Gastrocnemius medialis (tissue), 4 donors: ENCODE measurements around the gene LYZ. TPM values are rescaled to one million over a fixed set of nuclear protein-coding genes. Genes with fewer than 3 reads are reported as not detected.

Experiments used
- ATAC-seq, 2 donors: fragments of 150-250 bp; one replicate each; pipeline ENCODE4 v1.9.1; 2016
- DNase-seq, 2 donors: peaks; one replicate each; pipeline ENCODE4 v3.0.0-alpha.2; 2019
- H3K27ac ChIP-seq, 4 donors: fragments of 200-600 bp; sonication (generic); 1 replicate in 1 of 4; 2 replicates in 3 of 4; pipeline ENCODE4 v1.5.1; 2016 to 2018; ENCODE audit warnings: mild to moderate bottlenecking in 2 of 4, moderate library complexity in 1 of 4
- H3K27me3 ChIP-seq, 3 donors: fragments of 200-600 bp; sonication (generic) in 2 of 3; 1 replicate in 1 of 3; 2 replicates in 2 of 3; pipeline versions ENCODE4 v1.5.1 to v1.6.0; 2016 to 2019; ENCODE audit warnings: mild to moderate bottlenecking in 1 of 3, moderate library complexity in 1 of 3
- H3K36me3 ChIP-seq, 2 donors: fragments of 200-600 bp; sonication (generic) in 1 of 2; one replicate each; pipeline ENCODE4 v1.5.1; 2017 to 2018
- H3K4me1 ChIP-seq, 2 donors: fragments of 200-600 bp; sonication (generic) in 1 of 2; one replicate each; pipeline ENCODE4 v1.5.1; 2016 to 2017; ENCODE audit warnings: mild to moderate bottlenecking in 2 of 2
- H3K4me3 ChIP-seq, 4 donors: fragments of 200-600 bp; sonication (generic) in 3 of 4; 1 replicate in 1 of 4; 2 replicates in 3 of 4; pipeline ENCODE4 v1.5.1; 2016 to 2019; ENCODE audit warnings: mild to moderate bottlenecking in 2 of 4
- H3K9me3 ChIP-seq, 3 donors: fragments of 200-600 bp; sonication (generic) in 2 of 3; 1 replicate in 1 of 3; 2 replicates in 2 of 3; pipeline ENCODE4 v1.5.1; 2016 to 2019
- CTCF ChIP-seq, 5 experiments: fragments of 450-650 bp in 3 of 5; fragments of 200-600 bp in 2 of 5; sonication (generic) in 2 of 5; IDR thresholded peaks in 4 of 5; conservative IDR thresholded peaks in 1 of 5; 1 replicate in 4 of 5; 2 replicates in 1 of 5; pipeline ENCODE4 v1.5.1; 2016 to 2019; ENCODE audit warnings: antibody characterized with exemption in 5 of 5, mild to moderate bottlenecking in 3 of 5, moderate library complexity in 3 of 5
- POLR2A ChIP-seq, 2 donors: fragments of 450-650 bp; IDR thresholded peaks; one replicate each; pipeline ENCODE4 v1.6.1; 2017; ENCODE audit warnings: antibody characterized with exemption in 2 of 2, mild to moderate bottlenecking in 2 of 2, moderate library complexity in 2 of 2
- in situ Hi-C, 4 donors: fragments of 200-750 bp; cut with MboI; loops; one replicate each; pipeline versions ENCODE4 v1.15.0 to v1.8.0; 2017; ENCODE audit warnings: low sequenced_read_pairs in 4 of 4
- intact Hi-C: fragments of 100-400 bp; cut with DNase I; formaldehyde crosslinking; loops from one replicate; pipeline ENCODE4 v1.15.1; 2023; ENCODE audit warnings: low total_unique reads
- total RNA-seq, 4 donors: library from RNA; depleted of rRNA; stranded (reverse); fragments of >200 nt; gene quantifications; one replicate each; pipeline versions ENCODE4 v1.1.0 to v1.2.3, GENCODE V29; 2016

Gene LYZ
- total RNA-seq, 4 donors from 2014 or later: 5.3 to 13.8 (median 12.8) TPM

GRCh38 chr12:69345742-69346141, 2.4 kb upstream of the LYZ start:
- TF ChIP-seq POLR2A (IDR thresholded peaks at IDR 0.05) (no peak), CTCF (IDR thresholded peaks at IDR 0.05 in 4 of 5, conservative IDR thresholded peaks at IDR 0.05 in 1 of 5) (no peak)
- no peak for DNase-seq

GRCh38 chr12:69350002-69350626, 1.9 kb downstream of the LYZ start:
- ATAC-seq (no peak), DNase-seq (no peak)
- no peaks in the 10 kb centered on the region for H3K36me3 ChIP-seq
- H3K27ac ChIP-seq: no peak overlapping the region
- no peak overlapping the region for H3K4me3 ChIP-seq
- no peaks in the 10 kb centered on the region for H3K27me3 ChIP-seq
- no peaks in the 10 kb centered on the region for H3K9me3 ChIP-seq
- TF ChIP-seq CTCF (IDR thresholded peaks at IDR 0.05 in 4 of 5, conservative IDR thresholded peaks at IDR 0.05 in 1 of 5) (no peak), POLR2A (IDR thresholded peaks at IDR 0.05) (no peak)
- in situ Hi-C loops (loop anchor here in 2 of 4 donors (10.0 kb wide), 1 partner anchor 225 kb away; no protein-coding TSS in a partner anchor), intact Hi-C loops (loop anchor here (10.0 kb wide), 1 partner anchor 385 kb away; the partner anchor contains the start of gene RAB3IP)
- no peaks in the 10 kb centered on the region for H3K4me1 ChIP-seq

More at GRCh38 chr12:69345742-69346141, 2.4 kb upstream of the LYZ start:
- no peaks in the 10 kb centered on the region for H3K9me3 ChIP-seq
- in situ Hi-C loops: no loop called here
- H3K27me3 ChIP-seq: no peaks in the 10 kb centered on the region
- H3K4me3 ChIP-seq: no peak overlapping the region
- no peak overlapping the region for H3K27ac ChIP-seq
- intact Hi-C loops: no loop called here
- H3K36me3 ChIP-seq: no peaks in the 10 kb centered on the region
- H3K4me1 ChIP-seq: no peaks in the 10 kb centered on the region
- no peak for ATAC-seq

DNA sequence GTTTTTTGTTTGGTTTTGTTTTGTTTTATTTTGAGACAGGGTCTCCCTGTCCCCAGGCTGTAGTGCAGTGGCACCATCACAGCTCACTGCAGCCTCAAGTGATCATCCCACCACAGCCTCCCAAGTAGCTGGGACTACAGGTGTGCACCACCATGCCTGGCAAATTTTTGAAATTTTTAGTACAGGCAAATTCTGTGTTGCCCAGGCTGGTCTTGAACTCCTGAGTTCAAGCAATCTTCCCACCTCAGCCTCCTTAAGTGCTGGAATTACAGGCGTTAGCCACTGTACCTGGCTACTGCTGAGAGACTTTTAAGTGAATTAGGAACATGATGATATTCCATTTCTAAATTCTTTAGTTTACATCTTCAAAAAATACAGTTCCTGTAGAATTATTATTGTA, 2.6 kb downstream of the LYZ start:
- Histone ChIP-seq H3K4me1 (no peaks in the 10 kb centered on the region), H3K36me3 (no peaks in the 10 kb centered on the region), H3K4me3 (no peak overlapping the region), H3K9me3 (no peaks in the 10 kb centered on the region), H3K27ac (no peak overlapping the region), H3K27me3 (no peaks in the 10 kb centered on the region)
- in situ Hi-C loops (loop anchor here in 2 of 4 donors (10.0 kb wide), 1 partner anchor 224 kb away; no protein-coding TSS in a partner anchor), intact Hi-C loops (loop anchor here (10.0 kb wide), 1 partner anchor 384 kb away; the partner anchor contains the start of gene RAB3IP)
- ATAC-seq: no peak
- DNase-seq: no peak
- TF ChIP-seq CTCF (IDR thresholded peaks at IDR 0.05 in 4 of 5, conservative IDR thresholded peaks at IDR 0.05 in 1 of 5) (no peak), POLR2A (IDR thresholded peaks at IDR 0.05) (no peak)

DNA sequence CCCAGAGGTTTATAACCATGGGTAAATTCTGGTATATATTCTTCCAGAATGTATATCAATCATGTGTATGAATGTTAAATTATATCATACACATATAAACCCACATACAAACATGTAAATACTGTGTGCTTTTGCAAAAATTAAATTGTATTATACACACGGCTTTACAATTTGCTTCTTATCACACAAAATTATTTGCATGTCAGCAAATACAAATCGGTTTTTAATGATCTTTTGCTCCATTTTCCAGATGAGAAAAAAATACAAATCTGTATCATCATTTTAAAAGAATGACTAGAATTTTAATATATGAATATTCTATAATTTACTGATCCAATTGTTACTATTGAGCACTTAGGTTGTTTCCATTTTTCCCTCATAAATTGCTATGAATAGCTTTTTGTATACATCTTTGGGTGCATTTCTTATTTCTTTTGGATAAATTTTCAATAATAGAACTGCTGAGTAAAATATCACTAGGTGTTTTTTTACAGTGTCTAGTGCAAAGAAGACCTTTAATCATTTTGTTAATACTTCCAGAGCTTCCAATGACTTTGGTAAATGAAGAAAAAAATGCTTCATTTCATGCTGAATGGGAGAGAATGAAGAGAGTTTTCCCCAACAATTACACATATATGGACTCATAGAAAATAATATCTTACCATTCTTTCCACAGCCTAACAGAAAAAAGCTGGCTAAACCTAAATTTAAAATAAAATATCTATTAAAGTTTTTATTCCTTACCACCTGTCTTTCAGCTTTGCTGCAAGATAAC, 3.5 kb downstream of the LYZ start:
- TF ChIP-seq CTCF (IDR thresholded peaks at IDR 0.05 in 4 of 5, conservative IDR thresholded peaks at IDR 0.05 in 1 of 5) (no peak), POLR2A (IDR thresholded peaks at IDR 0.05) (no peak)
- no peaks in the 10 kb centered on the region for H3K4me1 ChIP-seq
- H3K27me3 ChIP-seq: no peaks in the 10 kb centered on the region
- ATAC-seq (no peak), DNase-seq (no peak)
- H3K9me3 ChIP-seq: no peaks in the 10 kb centered on the region
- H3K36me3 ChIP-seq: no peaks in the 10 kb centered on the region
- H3K4me3 ChIP-seq: no peak overlapping the region
- intact Hi-C loops (loop anchor here (10.0 kb wide), 1 partner anchor 383 kb away; the partner anchor contains the start of gene RAB3IP), in situ Hi-C loops (loop anchor here in 2 of 4 donors (10.0 kb wide), 1 partner anchor 223 kb away; no protein-coding TSS in a partner anchor)
- H3K27ac ChIP-seq: no peak overlapping the region
